C4-2B (cell line): ENCODE results near the gene CENPM.

Experiments used
- H3K27ac ChIP-seq: fragments of 450-650 bp; 2 replicates; pipeline ENCODE4 v1.5.1; 2017
- ZFX ChIP-seq: fragments of 450-650 bp; IDR thresholded peaks from 2 replicates; pipeline ENCODE4 v1.6.1; 2017
- TF ChIP-seq, protein P1 (sequence below): fragments of 450-650 bp; conservative IDR thresholded peaks from 2 replicates; pipeline ENCODE4 v1.5.1; 2017; ENCODE audit warnings: mild to moderate bottlenecking

Gene CENPM

DNA sequence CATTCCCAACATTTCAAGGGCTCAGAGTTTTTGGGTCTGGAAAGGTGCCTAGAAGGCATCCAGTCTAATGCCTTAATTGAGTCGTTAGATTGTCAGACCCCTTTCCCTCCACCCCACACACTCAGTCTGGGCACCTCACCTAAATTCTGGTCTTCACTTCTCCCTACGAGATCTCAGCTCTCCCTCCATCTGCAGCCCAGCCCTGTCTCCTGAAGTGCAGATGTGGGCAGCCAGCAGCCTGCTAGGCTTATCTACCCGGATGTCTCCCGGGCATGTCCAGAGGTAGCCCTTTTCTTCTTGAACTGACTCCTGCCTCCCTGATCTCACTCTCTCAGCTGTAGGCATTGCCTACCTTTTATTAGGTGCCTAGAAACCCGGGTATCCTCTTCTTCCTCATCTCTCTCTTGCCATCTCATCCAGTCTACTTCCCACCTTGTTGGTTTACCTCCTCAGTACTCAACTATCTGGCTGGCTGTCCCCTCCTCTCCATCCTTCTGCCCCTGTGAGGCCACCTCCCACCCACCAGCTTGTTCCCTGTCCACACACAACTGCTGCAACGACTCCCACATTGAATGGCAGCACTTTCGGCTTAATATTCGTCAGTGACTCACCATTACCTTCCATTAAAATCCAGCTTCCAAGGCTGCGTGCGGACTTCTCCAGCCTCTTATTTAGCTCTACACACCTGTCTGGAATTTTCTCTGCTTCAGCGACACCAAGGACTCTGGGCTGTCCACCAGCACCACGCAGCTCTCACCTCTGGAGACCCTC is 28.5 kb upstream of the CENPM start:
- TF ChIP-seq, protein P1, sequence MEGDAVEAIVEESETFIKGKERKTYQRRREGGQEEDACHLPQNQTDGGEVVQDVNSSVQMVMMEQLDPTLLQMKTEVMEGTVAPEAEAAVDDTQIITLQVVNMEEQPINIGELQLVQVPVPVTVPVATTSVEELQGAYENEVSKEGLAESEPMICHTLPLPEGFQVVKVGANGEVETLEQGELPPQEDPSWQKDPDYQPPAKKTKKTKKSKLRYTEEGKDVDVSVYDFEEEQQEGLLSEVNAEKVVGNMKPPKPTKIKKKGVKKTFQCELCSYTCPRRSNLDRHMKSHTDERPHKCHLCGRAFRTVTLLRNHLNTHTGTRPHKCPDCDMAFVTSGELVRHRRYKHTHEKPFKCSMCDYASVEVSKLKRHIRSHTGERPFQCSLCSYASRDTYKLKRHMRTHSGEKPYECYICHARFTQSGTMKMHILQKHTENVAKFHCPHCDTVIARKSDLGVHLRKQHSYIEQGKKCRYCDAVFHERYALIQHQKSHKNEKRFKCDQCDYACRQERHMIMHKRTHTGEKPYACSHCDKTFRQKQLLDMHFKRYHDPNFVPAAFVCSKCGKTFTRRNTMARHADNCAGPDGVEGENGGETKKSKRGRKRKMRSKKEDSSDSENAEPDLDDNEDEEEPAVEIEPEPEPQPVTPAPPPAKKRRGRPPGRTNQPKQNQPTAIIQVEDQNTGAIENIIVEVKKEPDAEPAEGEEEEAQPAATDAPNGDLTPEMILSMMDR, result no peak
- no peak for TF ChIP-seq ZFX

DNA sequence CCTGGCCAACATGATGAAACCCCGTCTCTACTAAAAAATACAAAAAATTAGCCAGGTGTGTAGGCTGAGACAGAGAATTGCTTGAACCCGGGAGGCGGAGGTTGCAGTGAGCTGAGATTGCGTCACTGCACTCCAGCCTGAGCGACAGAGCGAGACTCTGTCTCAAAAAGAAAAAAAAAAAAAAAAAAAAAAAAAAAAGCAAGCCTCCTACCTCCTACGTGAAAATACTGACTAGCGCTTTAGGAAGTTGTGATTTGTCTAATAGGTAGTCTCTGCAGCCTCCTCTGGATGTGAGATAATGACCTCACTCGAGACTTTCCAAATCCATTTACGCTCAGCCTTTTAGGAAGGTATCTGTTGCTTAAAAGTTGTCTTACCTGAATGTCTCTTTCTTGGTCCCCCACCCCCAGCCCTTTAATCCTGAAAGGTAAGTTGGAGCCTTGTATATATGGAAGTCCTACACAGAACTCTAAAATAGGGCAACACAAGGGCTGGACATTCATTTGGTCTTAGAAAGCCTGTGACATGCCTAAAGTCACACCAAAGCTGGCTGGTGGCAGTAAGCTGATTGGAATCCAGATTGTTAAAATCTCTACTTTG is 27.8 kb upstream of the CENPM start:
- TF ChIP-seq ZFX, result no peak
- TF ChIP-seq, protein P1, result no peak
- H3K27ac ChIP-seq, result no peak overlapping the region

More for the DNA sequence above, 28.5 kb upstream of the CENPM start:
- no peak overlapping the region for H3K27ac ChIP-seq

DNA sequence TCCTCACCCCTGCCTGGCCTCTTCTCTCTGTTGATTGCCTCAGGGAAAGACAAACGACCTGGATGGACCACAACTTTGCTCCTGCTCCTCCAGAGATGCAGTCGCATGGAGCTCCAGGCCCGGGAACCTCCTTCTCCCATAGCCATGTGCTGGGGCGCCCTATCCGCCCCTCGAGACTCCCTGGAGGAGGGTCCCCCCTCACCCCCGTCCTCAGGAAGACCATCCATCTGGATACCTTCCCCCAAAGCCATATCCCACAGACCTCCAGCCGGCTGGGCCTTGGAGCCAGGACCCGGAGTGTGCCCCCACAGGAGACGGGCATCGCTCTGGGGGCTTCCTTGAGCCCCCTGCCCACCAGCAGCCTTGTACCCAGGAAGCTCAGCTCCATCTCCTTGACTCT is 24.5 kb upstream of the CENPM start:
- H3K27ac ChIP-seq, result no peak overlapping the region
- TF ChIP-seq, protein P1, result no peak
- no peak for TF ChIP-seq ZFX

DNA sequence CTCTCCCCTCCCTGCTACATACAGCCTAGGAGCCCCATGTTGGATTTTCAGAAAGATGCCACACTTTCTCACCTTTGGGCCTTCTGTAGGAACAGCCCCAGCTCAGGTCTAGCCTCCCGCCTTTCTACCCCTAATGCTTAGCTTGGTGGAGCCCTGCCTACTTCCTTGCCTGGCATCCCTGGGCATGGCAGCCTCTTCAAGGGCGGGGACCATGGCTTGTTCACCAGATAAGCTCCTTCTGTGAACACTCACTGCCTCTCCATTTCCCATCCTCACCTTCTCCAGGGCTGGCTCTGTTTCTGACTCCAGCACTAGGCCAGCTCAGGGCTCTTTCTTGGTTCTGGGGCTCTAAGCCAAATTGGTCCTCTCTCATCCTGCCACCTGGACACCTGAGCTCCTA is 23.6 kb upstream of the CENPM start:
- no peak for TF ChIP-seq ZFX
- TF ChIP-seq, protein P1, result no peak
- H3K27ac ChIP-seq, result no peak overlapping the region

DNA sequence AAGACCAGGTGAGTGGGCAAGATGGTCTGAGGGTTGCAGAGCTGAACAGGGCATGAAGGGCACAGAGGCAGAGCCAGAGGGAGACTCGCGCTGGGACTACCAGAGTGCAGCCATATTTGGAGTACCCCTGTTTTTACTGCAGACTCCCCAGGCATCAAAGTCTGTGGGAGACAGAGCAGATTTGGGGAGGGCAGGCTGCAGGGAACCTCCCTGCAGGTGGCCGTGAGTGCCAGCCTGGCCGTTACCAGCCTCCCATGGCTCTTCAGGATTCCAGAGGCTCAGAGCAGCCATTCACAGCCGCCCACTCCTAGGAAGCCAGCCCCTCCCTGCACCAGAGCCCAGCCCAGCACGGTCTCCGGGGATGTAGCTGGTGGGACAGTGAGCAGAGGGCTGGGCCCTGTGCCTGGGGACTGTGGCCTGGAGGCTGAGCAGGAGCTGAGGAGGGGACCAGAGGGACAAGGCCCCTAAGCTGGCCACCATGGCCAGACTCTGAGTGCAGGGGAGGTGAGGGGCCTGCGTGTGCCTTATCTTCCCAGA is 22.2 kb upstream of the CENPM start, which contains the start of gene SEPTIN3:
SEPTIN3 (plus strand) TSS at position 334 of the 537 bp plus-strand sequence. CDS start 2,050 bp downstream, outside the sequence.
- TF ChIP-seq, protein P1, result no peak
- no peak for TF ChIP-seq ZFX
- H3K27ac ChIP-seq, result no peak within 1 kb of the TSS

DNA sequence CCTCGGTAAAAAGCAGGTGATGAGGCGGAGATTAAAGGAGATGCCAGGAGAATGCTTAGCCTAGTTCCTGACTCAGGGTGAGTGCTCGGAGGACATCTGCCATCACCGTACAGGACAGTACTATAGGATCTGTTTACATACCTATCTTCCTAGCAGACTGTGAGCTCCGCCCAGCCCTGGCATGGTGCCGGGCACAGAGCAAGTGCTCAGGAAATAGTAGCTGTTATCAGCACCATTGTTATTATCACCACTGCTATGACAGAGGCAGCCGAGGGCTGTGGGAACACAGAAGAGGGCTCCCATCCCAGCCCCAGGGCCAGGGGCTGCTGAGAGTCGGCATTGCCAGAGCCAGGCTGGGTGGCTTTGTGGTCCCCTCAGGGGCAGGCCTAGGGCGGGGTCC is 21.6 kb upstream of the CENPM start:
- H3K27ac ChIP-seq, result no peak overlapping the region
- TF ChIP-seq, protein P1, result no peak
- no peak for TF ChIP-seq ZFX

DNA sequence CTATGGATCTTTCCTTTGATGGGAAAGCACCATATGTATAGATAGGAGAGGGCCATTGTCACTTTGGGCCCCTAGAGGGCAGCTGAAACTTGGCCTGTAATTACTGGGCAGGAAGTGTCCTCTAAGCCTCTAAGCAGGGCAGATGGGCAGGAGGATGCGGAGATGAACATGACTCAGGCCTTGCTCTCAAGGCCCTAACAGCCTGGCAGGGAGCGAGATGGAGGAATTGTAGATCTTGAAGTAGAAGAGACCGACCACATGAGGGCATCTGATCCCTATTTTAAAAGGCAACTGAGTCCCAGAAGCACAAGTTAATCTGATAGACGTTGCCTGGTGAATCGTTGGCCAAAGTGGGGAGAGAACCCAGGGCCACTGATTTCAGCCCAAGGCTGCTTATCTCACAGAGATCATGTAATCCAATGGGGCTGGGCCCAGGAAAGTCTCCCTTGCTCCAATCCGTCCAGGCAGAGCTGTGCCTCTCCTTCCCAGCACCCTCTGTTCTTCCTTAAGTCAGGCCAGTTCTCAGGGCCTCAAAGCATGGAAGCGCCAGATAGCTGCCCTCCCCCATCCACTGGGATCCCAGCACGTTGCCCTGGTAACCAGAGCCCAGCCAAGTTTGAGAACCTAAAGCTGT is 19.8 kb upstream of the CENPM start:
- no peak overlapping the region for H3K27ac ChIP-seq
- no peak for TF ChIP-seq ZFX
- TF ChIP-seq, protein P1, result no peak; the same call in 1 of the 2 replicates
